Tibial nerve (tissue), 3 donors: ENCODE data around the gene WDR45B.

ENCODE experiments used
- POLR2A ChIP-seq, 2 donors: fragments of 450-650 bp; IDR thresholded peaks; one replicate each; pipeline ENCODE4 v1.6.1; 2017; ENCODE audit warnings: antibody characterized with exemption in 2 of 2, mild to moderate bottlenecking in 2 of 2, moderate library complexity in 2 of 2
- TF ChIP-seq, protein P1 (sequence below), 5 experiments: fragments of 200-600 bp in 3 of 5; fragments of 450-650 bp in 2 of 5; sonication (generic) in 3 of 5; IDR thresholded peaks; one replicate each; pipeline ENCODE4 v1.5.1; 2016 to 2019; ENCODE audit warnings: antibody characterized with exemption in 5 of 5, mild to moderate bottlenecking in 3 of 5, moderate library complexity in 2 of 5

- TF ChIP-seq, protein P1, sequence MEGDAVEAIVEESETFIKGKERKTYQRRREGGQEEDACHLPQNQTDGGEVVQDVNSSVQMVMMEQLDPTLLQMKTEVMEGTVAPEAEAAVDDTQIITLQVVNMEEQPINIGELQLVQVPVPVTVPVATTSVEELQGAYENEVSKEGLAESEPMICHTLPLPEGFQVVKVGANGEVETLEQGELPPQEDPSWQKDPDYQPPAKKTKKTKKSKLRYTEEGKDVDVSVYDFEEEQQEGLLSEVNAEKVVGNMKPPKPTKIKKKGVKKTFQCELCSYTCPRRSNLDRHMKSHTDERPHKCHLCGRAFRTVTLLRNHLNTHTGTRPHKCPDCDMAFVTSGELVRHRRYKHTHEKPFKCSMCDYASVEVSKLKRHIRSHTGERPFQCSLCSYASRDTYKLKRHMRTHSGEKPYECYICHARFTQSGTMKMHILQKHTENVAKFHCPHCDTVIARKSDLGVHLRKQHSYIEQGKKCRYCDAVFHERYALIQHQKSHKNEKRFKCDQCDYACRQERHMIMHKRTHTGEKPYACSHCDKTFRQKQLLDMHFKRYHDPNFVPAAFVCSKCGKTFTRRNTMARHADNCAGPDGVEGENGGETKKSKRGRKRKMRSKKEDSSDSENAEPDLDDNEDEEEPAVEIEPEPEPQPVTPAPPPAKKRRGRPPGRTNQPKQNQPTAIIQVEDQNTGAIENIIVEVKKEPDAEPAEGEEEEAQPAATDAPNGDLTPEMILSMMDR (IDR thresholded peaks at IDR 0.05) = no peak
- TF ChIP-seq POLR2A (IDR thresholded peaks at IDR 0.05) = no peak
These were observed 8.0 kb upstream of the WDR45B start for GRCh38 chr17:82656266-82656665.
